Loucy (cell line): ENCODE measurements around the gene ROBO2.

ENCODE experiments used
- H2AFZ ChIP-seq: fragments of 200-600 bp; sonication (generic); 2 replicates; pipeline ENCODE4 v1.6.0; 2016; ENCODE audit warnings: antibody characterized with exemption, mild to moderate bottlenecking, low read length, moderate library complexity
- H3F3A ChIP-seq: fragments of 200-600 bp; 2 replicates; pipeline ENCODE4 v1.6.0; 2016; ENCODE audit warnings: antibody characterized with exemption, low read depth, mild to moderate bottlenecking
- H3K27me3 ChIP-seq: fragments of 200-600 bp; sonication (generic); 2 replicates; pipeline ENCODE4 v1.6.1; 2014; ENCODE audit warnings: low read length, mild to moderate bottlenecking; ENCODE audit not compliant: insufficient read depth, poor library complexity, severe bottlenecking
- H3K36me3 ChIP-seq: fragments of 200-600 bp; sonication (generic); 2 replicates; pipeline ENCODE4 v1.6.1; 2016; ENCODE audit warnings: low read length; ENCODE audit not compliant: insufficient read depth
- H3K4me1 ChIP-seq: fragments of 200-600 bp; sonication (generic); 2 replicates; pipeline ENCODE4 v1.5.1; 2014; ENCODE audit warnings: low read length, mild to moderate bottlenecking; ENCODE audit not compliant: insufficient read depth, poor library complexity, severe bottlenecking
- H3K4me2 ChIP-seq: fragments of 200-600 bp; sonication (generic); 2 replicates; pipeline ENCODE4 v1.6.0; 2014; ENCODE audit warnings: antibody characterized with exemption, low read length, low read depth, mild to moderate bottlenecking; ENCODE audit not compliant: poor library complexity, severe bottlenecking
- H3K4me3 ChIP-seq: fragments of 200-600 bp; sonication (generic); 2 replicates; pipeline ENCODE4 v1.5.1; 2014; ENCODE audit warnings: low read length, mild to moderate bottlenecking, mixed read lengths; ENCODE audit not compliant: poor library complexity, severe bottlenecking
- H3K79me2 ChIP-seq: fragments of 200-600 bp; sonication (generic); 2 replicates; pipeline ENCODE4 v1.6.1; 2014; ENCODE audit warnings: low read length; ENCODE audit not compliant: insufficient read depth
- H3K9ac ChIP-seq: fragments of 200-600 bp; sonication (generic); 2 replicates; pipeline ENCODE4 v1.6.0; 2014; ENCODE audit warnings: mild to moderate bottlenecking, low read depth, low read length, moderate library complexity; ENCODE audit not compliant: poor library complexity, severe bottlenecking
- H3K9me2 ChIP-seq: fragments of 200-600 bp; sonication (generic); replicated peaks from 2 replicates; pipeline ENCODE4 v1.6.1; 2016; ENCODE audit warnings: low read depth, low read length, mixed read lengths
- H3K9me3 ChIP-seq: fragments of 200-600 bp; sonication (generic); 2 replicates; pipeline ENCODE4 v1.6.1; 2014; ENCODE audit warnings: mild to moderate bottlenecking, antibody characterized with exemption, low read length, low read depth; ENCODE audit not compliant: insufficient read depth
- H4K20me1 ChIP-seq: fragments of 200-600 bp; sonication (generic); 2 replicates; pipeline ENCODE4 v1.6.0; 2014; ENCODE audit warnings: antibody characterized with exemption, low read length, mild to moderate bottlenecking; ENCODE audit not compliant: insufficient read depth, poor library complexity, severe bottlenecking
- CTCF ChIP-seq: fragments of 200-600 bp; sonication (generic); conservative IDR thresholded peaks from 2 replicates; pipeline ENCODE4 v1.5.1; 2014; ENCODE audit warnings: mild to moderate bottlenecking, antibody characterized with exemption, low read length
- EZH2phosphoT487 ChIP-seq: fragments of 200-600 bp; IDR thresholded peaks from 2 replicates; pipeline ENCODE4 v1.6.1; 2018; ENCODE audit warnings: antibody characterized with exemption, mild to moderate bottlenecking, moderate library complexity, borderline replicate concordance

The ROBO2 gene

GRCh38 chr3:77562089-77562488 is 522.2 kb downstream of the ROBO2 start:
- no peaks in the 10 kb centered on the region for H3K9me3 ChIP-seq
- no peaks in the 10 kb centered on the region for H3K27me3 ChIP-seq
- no peaks in the 10 kb centered on the region for H3K4me1 ChIP-seq
- no peak overlapping the region for H3K4me3 ChIP-seq
- H3F3A ChIP-seq = no peaks in the 10 kb centered on the region
- no peak overlapping the region for H2AFZ ChIP-seq
- H4K20me1 ChIP-seq = no peaks in the 10 kb centered on the region
- no peaks in the 10 kb centered on the region for H3K79me2 ChIP-seq
- no peak for TF ChIP-seq EZH2phosphoT487
- TF ChIP-seq CTCF = no peak
- no peak overlapping the region for H3K4me2 ChIP-seq
- H3K36me3 ChIP-seq = no peaks in the 10 kb centered on the region
- H3K9me2 ChIP-seq = no peaks in the 10 kb centered on the region
- H3K9ac ChIP-seq = no peak overlapping the region

DNA sequence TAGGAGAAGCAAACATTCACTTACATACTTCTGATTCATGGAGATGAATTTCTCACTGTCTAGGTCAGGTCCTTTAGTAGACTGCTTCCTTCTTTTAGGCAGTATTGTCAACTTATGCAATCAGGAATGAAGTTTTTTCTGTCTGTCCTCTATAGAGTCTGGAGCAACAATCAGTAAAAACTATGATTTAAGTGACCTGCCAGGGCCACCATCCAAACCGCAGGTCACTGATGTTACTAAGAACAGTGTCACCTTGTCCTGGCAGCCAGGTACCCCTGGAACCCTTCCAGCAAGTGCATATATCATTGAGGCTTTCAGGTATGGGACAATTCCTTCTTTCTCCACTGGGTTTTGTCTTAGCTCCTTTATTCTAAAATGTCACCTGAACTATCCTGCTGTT is 523.1 kb downstream of the ROBO2 start:
- Histone ChIP-seq H3K79me2 (no peaks in the 10 kb centered on the region), H2AFZ (no peak overlapping the region), H3K4me3 (no peak overlapping the region), H3K4me2 (no peak overlapping the region), H3K27me3 (no peaks in the 10 kb centered on the region), H3K9me2 (no peaks in the 10 kb centered on the region), H3K36me3 (no peaks in the 10 kb centered on the region), H3K4me1 (no peaks in the 10 kb centered on the region), H3K9ac (no peak overlapping the region), H3F3A (no peaks in the 10 kb centered on the region), H3K9me3 (no peaks in the 10 kb centered on the region), H4K20me1 (no peaks in the 10 kb centered on the region)
- no peak for TF ChIP-seq EZH2phosphoT487
- TF ChIP-seq CTCF = no peak

- Histone ChIP-seq H3K4me1 (no peaks in the 10 kb centered on the region), H3K36me3 (no peaks in the 10 kb centered on the region), H3K4me3 (no peak overlapping the region), H4K20me1 (no peaks in the 10 kb centered on the region), H3K4me2 (no peak overlapping the region), H3K9me2 (no peaks in the 10 kb centered on the region), H3K27me3 (no peaks in the 10 kb centered on the region), H3F3A (no peaks in the 10 kb centered on the region), H2AFZ (no peak overlapping the region), H3K9me3 (no peaks in the 10 kb centered on the region), H3K9ac (no peak overlapping the region), H3K79me2 (no peaks in the 10 kb centered on the region)
- TF ChIP-seq EZH2phosphoT487 (no peak), CTCF (no peak)
These were observed 526.2 kb downstream of the ROBO2 start for GRCh38 chr3:77566055-77566454.
